ENCODE measurements around the gene PAX2.

Gene PAX2

DNA sequence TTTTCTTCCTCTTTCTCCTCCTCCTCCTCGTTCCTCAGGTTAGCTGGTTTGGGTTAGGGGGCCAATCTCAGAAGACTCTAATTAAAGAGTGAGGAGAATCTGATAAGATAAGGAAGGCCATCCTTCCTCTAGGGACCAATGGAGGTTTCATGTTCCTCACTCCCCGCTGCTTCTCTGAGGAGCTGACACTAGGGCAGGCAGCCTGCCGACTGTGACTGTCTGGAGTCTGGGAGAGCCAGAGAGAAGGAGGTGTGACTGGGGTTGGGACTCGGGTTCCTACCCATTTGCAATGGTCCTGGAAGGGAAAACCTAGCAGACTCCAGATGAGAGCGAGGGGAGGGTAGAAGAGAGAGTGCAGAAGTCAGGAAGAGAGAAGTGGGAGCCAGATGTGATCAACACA is 15.3 kb downstream of the PAX2 start:
- DNase-seq = no peak

- no peak for DNase-seq
Measured at GRCh38 chr10:100761191-100761590, 15.8 kb downstream of the PAX2 start.

DNA sequence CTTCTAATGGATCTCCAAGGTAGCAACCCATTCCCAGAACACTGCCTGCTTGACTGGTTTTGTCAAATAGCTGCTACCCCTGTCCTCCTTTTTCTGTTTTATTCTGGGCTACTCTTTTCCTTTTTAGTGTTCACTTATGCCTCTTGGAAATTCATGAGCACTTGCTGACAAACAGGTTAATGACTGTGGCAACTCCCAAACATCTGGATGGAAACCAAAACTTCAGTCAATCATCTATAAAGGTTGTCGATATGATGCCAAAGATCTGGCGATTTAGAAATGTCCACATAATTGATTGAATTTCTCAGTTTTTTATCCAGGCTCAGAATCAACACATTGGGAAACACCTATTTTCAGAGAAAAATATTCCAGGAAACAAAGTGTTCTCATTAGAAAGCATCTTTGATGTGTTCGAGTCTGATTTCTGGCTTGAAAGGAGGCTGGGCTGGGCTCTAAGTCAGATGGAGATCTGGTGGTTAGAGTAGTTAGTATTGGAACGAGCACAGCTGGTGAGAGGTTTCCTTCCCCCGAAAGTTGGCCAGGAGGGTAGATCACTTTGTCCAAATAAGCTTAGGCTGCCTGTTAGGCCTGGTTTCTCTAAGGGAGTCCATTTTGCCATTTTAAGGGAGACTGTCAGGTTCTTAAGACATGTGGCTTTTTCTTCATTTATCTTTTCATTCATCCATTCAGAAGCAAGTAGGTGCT is 17.8 kb downstream of the PAX2 start:
- no peak for DNase-seq

DNA sequence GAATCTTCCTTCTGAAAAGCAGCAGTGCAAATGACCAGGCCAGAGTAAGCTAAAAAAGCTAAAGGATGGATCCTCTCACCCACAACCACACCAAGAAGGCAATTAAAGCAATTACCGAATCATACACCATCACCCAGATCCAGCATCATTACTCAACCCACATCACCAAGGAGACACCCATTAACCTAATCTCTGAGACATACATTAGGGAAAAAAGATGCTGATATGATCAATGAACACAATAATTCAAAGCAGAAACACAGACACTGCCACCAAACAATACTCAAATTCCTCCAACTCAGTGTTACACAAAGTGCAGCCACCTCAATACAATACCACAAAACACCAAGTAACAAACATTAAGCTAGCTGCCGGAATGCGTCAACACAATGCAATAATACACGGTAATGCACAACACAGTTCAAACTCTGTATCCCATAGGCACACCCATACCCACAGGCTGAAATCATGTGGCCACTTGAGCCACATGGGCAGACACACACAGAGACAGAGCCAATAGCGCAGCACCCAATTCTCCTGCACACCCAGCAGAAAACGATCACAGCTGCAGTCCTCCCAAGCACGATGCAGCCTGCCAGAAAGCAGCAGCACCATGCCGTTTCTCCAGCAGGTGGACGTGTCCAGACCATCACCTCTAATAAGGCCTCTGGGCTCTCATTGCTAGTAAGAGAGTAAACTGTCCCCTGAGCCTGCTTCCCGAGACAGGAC is 21.5 kb downstream of the PAX2 start:
- no peak for DNase-seq

GRCh38 chr10:100767422-100767775 is 22.0 kb downstream of the PAX2 start:
- no peak for DNase-seq

GRCh38 chr10:100769481-100769880 is 24.1 kb downstream of the PAX2 start:
- no peak for DNase-seq

GRCh38 chr10:100773646-100774045 is 28.3 kb downstream of the PAX2 start:
- DNase-seq = no peak

GRCh38 chr10:100774223-100774622 is 28.8 kb downstream of the PAX2 start:
- DNase-seq = no peak

GRCh38 chr10:100774876-100775275 is 29.5 kb downstream of the PAX2 start:
- no peak for DNase-seq

DNA sequence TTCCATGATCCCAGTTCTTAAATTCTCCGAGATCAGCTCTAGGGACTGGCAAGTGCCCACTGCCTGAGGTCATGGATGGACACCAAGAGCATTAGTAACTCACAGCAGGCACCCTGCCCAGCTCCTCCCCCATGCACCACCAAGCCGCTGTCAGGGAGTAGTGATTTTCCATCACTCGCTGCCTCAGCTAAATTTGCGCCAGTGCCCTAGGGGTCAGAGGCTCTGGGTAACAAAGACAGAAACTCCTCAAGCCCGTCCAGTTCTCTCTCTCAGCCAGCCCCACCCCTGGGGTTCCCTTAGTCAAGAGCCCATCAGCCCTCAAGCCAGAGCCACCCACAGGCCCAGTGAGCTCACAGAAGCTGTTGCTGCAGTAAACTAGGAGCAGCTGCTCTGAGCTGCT is 30.0 kb downstream of the PAX2 start:
- DNase-seq = no peak

- DNase-seq = no peak
Measured at GRCh38 chr10:100775871-100776270, 30.5 kb downstream of the PAX2 start.

DNA sequence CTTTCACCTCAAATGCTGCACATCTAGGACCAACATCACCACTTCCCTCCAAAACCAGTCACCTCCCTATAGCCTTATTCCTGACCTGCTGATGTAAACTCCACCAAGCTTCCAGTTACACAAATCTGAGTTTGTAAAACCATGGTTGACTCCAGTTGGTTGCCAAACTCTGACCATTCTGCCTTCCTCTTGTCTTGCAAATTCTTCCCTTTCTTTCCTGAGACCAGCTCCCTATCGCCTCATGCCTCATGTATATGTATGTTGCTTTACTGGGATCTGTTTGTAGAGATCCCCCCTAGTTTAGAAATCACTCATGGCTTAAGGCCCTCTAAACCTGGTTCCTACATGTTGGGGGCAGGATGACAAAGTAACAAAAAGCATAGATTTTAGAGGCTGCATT is 31.3 kb downstream of the PAX2 start:
- no peak for DNase-seq

- DNase-seq = no peak
Measured at GRCh38 chr10:100779329-100779728, 33.9 kb downstream of the PAX2 start.

- no peak for DNase-seq
Measured at GRCh38 chr10:100780324-100780723, 34.9 kb downstream of the PAX2 start.

- no peak for DNase-seq
Measured at GRCh38 chr10:100781145-100781665, 35.8 kb downstream of the PAX2 start.

DNA sequence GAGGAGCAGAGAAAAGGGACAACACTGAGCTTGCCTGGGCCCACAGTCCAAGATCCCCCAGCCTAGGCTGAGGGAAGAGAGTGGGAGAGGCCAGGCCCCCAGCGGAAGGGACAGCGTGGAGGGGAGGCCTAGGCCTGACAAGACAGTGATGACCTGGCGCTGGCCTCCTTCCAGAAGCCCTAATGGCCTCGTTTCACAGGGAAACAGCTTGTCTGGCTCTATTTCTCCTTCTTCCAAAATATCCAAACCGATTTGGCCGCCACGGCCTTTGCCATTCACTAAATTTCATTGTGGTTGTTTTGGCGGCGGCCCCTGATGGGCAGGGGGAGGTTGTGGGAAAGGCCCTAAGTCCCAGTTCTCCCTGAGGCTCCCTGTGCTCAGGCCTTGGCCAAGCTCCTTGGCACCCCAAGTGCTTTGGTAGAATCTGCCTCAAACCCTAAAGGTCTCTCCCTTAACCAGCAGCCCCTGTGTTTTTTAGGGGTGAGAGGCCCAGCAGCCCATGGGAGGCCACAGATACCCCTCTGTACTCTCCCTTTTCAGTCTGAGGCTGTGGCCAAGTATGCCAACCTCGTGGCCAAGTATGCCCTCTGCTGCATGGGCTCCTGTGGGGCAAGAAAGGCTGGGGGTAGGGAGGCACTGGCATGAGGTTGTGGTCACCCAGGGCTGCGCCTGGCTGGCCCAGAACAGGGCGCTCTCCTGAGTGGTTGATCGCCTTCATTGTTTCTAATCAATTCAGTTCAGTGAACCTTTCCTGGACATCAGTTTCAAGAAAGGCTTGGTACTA is 37.3 kb downstream of the PAX2 start:
- DNase-seq = no peak

GRCh38 chr10:100784126-100784525 is 38.7 kb downstream of the PAX2 start:
- no peak for DNase-seq

DNA sequence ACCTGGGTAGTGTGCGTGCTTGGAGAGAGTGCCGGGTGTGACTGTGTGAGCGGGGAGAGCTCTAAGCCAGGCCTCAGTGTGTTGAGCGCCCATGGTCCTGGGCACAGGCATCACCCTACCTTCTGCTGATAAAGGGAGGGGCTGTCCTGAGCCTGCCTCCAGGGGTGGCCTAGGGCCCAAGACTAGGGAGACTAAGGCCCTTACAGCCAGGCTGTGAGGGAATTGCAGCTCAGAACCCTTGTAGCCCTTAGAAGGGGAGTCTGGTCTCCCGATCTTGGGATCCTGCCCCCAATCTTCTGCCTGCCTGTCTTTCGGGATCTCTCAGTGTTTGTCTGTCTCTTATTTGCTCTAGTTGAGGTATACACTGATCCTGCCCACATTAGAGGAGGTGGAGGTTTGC is 41.2 kb downstream of the PAX2 start:
- DNase-seq = no peak

GRCh38 chr10:100788002-100788903 is 42.9 kb downstream of the PAX2 start:
- DNase-seq = no peak

GRCh38 chr10:100790761-100791208 is 45.4 kb downstream of the PAX2 start:
- no peak for DNase-seq

DNA sequence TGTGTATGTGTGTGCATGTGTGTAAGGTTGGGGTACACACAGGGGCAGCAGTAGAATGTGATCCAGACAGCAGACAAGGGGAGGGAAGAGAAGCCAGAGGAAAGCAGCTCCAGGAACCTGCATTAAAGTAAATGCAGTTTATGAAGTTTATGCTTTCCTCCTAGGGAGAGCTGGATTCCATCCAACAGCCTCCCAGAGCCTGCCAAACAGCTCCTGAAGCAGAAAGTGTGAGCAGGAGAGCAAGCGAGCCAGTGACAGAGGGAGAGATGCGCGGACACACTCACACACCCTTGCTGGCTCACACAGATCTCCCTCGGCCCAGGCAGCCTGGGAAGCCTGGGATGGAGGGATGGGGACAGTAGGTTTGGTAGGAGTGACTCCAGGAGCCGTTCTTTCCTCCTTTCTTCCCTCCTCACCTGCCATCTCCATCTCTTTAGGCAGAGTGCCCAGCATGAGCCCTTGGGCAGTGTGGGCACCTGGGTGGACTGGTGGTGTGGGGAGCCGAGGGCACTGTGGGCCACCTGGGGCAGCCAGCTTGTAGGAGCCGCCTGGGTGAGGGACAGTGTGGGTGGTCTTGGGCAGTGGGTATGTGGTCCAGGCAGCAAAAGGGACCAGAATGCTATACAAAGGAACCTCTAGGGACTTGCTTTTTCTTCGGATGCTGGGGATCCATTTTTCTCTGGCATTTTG is 46.1 kb downstream of the PAX2 start:
- DNase-seq = no peak

GRCh38 chr10:100792574-100792973 is 47.2 kb downstream of the PAX2 start:
- DNase-seq = no peak

All from hematopoietic multipotent progenitor cell treated with erythropoietin and hydrocortisone succinate and interleukin-3 and kit ligand, for 6 days (in vitro differentiated cells).